CD4-positive, alpha-beta T cell treated with Interleukin-12 subunit alpha and Interleukin-12 subunit beta, for 1 hour (primary cell): ENCODE measurements around the gene CD200.

ENCODE experiments used
- DNase-seq: peaks from one replicate; pipeline ENCODE4 v3.0.0-alpha.2; 2020

The CD200 gene

GRCh38 chr3:112333381-112334317, 693 bp downstream of the CD200 start:
- no peak for DNase-seq

- DNase-seq: no peak
These were observed 1.9 kb downstream of the CD200 start for GRCh38 chr3:112334691-112335433.

GRCh38 chr3:112335434-112335781, 2.5 kb downstream of the CD200 start:
- DNase-seq: no peak

DNA sequence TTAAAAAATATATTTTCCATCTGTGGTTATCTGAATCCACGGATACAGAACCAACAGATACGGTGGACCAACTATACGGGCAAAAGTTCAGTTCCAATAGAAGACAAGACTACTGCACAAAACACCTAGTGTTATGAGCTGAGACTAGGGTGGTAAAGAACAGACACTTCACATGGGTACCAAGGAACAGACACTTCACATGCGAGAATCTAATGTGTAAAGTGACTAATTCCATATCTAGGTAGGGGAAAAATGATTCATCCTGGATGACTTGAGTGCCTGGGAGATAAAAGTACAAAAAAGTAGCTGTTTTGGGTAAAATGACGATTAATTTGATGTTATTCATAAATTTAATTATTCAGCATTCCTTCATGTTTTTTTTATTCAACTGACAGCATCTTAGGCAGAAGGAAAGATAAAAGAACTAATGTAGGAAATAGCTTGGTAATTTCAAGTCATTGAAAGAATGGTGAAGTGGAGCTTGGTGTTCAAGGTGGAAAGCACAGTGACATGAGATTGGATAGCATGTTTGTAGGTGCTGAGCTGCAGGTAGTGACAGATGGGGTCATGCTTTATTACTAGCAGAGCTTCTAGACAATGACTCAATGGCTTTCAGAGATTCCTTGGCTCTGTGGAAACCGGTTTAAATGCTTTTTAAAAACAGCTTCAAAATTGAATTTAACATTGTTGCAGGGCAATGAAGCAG, 5.2 kb downstream of the CD200 start:
- no peak for DNase-seq

DNA sequence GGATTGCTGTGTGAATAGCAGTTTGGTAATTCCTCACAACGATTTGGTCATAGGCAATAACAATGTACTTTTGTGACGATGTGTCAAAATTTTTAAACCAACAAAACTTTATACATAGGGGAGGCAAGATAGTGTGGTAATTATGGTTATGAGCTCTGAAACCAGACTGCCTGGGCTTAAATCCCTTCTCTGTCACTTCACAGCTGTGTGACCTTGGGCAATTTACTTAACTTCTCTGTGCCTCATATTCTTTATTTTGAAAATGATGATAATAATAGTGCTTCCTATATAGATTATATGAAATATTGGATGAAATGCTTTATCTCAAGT, 5.7 kb downstream of the CD200 start:
- DNase-seq: no peak

- no peak for DNase-seq
These were observed 6.2 kb downstream of the CD200 start for GRCh38 chr3:112339134-112339533.

GRCh38 chr3:112339609-112340008, 6.7 kb downstream of the CD200 start:
- DNase-seq: no peak

DNA sequence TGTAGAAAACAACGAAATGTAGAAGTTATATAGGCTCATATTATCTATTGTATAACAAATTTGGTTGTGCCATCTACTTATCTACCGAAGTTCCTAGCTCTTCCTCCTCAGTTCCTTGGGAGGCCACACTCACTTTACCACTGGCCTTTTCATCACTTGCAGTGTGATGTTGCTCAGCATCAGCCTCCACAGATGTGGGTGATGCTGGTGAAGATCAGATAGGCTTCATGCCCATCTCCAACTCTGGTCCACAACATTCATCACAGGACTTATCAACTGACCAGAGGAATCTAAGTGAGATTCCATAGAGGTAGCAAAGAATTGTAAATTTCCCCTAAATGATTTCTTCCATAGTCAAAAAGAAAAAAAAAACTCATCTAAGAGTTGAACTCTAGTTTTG, 8.4 kb downstream of the CD200 start:
- DNase-seq: no peak

- DNase-seq: no peak
These were observed 12.7 kb downstream of the CD200 start for GRCh38 chr3:112345681-112346080.

- DNase-seq: no peak
These were observed 13.7 kb downstream of the CD200 start for GRCh38 chr3:112346491-112347122.

DNA sequence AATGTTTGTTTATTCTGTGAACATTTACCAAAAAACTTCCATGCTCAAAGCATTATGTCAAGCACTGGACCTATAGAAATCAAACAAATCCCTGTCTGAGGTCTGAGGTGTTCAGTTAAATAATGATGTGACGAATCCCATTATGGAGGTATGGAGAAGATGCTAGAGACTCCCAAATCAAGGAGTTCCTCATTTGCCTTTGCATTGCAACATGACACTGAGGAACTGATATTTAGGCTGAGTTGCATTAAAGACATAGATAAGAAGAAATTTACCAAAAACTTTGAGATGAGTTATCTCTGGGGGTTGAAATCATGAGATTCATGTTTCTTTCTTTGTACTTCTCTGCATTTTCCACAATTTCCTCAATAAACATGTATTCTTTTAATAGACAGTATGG, 16.0 kb downstream of the CD200 start:
- DNase-seq: no peak

DNA sequence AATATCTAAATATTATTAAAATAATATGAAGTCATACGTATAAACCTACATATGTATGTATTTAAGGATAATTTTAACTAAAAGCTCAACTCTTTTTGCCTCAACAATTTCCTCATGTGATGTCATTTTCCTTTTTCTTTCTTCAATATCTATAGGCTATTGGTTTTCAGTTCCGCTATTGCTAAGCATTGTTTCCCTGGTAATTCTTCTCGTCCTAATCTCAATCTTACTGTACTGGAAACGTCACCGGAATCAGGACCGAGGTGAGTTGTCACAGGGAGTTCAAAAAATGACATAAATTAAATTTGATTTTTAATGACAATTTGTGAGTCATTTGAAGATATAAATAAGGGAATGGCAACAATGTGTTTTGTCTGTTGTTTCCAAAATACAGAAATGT, 16.6 kb downstream of the CD200 start:
- DNase-seq: no peak

GRCh38 chr3:112350018-112350810, 17.3 kb downstream of the CD200 start:
- no peak for DNase-seq

GRCh38 chr3:112351036-112351435, 18.1 kb downstream of the CD200 start:
- no peak for DNase-seq

DNA sequence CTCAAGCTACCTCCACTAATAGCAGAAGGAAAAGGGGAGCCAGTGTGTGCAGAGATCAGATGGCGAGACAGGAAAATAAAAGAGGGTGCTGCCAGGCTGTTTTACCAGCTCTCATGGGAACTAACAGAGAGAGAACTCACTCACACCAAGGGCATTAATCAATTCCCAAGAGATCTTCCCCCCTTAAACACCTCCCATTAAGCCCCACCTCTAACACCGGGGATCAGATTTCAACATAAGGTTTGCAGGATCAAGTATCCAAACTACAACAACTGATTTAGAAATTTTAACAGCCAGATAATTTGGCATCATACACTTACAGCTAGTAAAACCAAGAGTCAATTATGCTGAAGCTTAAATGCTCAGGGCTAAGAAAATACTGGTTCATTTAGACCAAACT, 18.9 kb downstream of the CD200 start:
- DNase-seq: no peak

DNA sequence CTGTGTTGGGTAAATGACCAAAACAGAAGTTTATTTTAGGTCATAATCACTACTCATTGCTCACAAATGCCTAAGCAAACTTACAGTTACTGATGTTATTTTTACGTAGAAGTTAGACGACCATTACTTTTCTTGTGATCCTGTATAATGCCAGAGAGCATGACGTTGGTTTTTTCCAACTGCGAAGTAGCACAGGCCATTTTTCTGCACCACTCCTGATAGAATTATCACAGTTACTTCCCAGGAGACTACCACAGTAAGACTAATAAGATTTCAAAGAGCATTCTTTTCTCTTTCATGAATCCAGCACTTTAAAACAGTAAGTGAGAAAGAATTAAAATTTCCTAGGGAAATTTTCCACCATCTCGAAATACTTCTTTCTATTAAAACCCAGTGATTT, 19.8 kb downstream of the CD200 start:
- no peak for DNase-seq

DNA sequence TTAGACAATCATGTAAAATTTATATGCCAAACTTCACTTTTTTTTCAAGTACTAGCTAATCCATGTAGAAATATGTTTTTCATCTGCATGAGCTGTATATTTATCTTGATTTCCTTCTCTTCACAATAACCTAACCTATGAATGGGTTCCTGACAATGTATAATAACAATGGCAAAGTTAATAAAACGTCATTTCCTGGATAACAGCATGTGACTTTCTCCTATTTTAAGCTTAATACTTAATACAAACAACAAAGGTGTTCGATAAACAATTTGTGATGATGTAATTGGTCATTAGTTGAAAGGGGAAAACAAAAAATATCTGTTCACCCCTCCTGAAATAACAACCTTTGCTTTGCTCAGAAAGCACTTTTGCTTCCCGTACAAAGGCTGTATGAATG, 20.4 kb downstream of the CD200 start:
- DNase-seq: no peak

GRCh38 chr3:112354642-112355306, 21.8 kb downstream of the CD200 start:
- DNase-seq: no peak

GRCh38 chr3:112355307-112355687, 22.3 kb downstream of the CD200 start:
- no peak for DNase-seq

DNA sequence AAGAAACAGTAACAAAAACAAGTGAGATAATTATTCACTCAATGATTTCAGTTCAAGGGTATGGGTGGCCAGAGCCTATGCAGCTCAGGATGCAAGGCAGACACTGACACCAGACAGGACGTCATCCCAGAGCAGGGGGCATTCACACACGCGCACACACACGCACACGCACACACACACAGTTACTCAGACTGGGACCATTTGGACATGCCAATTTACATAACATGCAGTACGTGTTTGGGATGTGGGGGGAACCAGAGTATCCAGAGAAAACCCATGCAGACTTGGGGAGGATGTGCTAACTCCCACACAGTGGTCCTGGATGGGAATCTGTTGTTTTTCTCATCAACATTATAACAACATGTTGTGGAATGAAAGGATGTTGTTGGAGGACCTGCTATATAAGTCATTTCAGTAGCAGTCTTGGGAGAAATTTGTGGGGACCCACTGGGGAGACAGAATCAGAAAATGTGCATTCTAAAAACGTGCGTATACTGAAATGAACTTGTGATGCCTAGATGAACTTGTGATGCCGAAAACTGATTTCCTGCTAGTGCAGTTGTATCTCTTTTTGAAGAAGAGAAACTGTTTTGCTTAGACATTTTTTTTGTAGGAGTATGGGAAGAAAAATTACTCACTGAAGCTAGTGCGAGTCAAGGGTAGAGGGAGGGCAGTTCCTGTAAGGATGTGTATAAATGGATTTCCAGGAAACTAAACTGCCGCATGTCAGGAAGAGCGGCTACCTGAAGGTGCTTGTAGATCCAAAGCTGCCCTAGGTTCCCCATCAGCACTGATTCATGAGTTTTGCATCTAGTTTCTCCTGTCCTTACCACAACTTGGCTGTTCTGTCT, 25.2 kb downstream of the CD200 start:
- peak; percentile 36 for DNase-seq

DNA sequence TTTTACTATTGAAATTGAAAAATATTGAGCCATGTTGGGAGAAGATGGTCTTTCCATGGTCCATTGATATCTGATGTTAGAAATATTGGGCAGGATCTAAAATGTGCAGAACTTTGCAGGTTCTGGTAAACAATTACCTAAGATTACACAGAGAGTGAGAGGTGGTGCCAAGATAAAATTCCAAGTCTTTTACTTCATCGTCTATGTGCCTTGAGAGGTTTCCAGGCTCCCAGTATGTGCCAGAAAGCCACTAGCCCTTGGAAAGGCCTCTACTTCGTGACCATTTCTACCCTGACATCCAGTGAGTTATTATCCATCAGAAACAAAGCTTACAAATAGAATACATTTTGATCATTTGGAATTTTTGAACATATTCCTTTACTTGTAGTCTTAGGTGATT, 27.6 kb downstream of the CD200 start:
- no peak for DNase-seq
